A673 (cell line): Measurements from ENCODE around the gene ECD. TPM values are rescaled to one million over a fixed set of nuclear protein-coding genes. Genes with fewer than 3 reads are reported as not detected.

ENCODE experiments used
- BruUV-seq: library from RNA; stranded (reverse); fragments of 400-500 nt; replicated peaks from 2 replicates; lab custom pipeline; 2021; lab: Mats Ljungman, UMichigan
- CTCF ChIA-PET: fragments of 300-600 bp; sonication (Branson Sonifier 250); formaldehyde crosslinking; loops from one replicate; lab custom pipeline; 2022; ENCODE audit warnings: antibody characterized with exemption; lab: Charles Lee
- POLR2A ChIA-PET: fragments of 300-600 bp; sonication (Branson Sonifier 250); formaldehyde crosslinking; loops from one replicate; lab custom pipeline; 2022; ENCODE audit warnings: antibody characterized with exemption; ENCODE audit not compliant: low non-redundant PET; lab: Charles Lee
- DNase-seq: peaks from one replicate; pipeline ENCODE4 v3.0.0-alpha.2; 2015; ENCODE audit warnings: low spot score
- H3K27ac ChIP-seq: fragments of 200-600 bp; sonication (generic); 2 replicates; pipeline ENCODE4 v1.5.1; 2016; ENCODE audit warnings: mixed run types, low read depth, mild to moderate bottlenecking, mixed read lengths, antibody characterized with exemption, low read length; ENCODE audit not compliant: poor library complexity, severe bottlenecking
- H3K27me3 ChIP-seq: fragments of 200-600 bp; sonication (generic); replicated peaks from 2 replicates; pipeline ENCODE4 v1.6.1; 2017; ENCODE audit warnings: mixed run types, low read depth, mild to moderate bottlenecking, mixed read lengths, antibody characterized with exemption, low read length; ENCODE audit not compliant: insufficient read depth, poor library complexity
- H3K36me3 ChIP-seq: fragments of 200-600 bp; sonication (generic); 2 replicates; pipeline ENCODE4 v1.6.1; 2016; ENCODE audit warnings: mixed run types, mild to moderate bottlenecking, mixed read lengths, antibody characterized with exemption, low read length; ENCODE audit not compliant: insufficient read depth, poor library complexity, severe bottlenecking
- H3K4me1 ChIP-seq: fragments of 200-600 bp; sonication (generic); 2 replicates; pipeline ENCODE4 v1.6.1; 2017; ENCODE audit warnings: mixed run types, mild to moderate bottlenecking, mixed read lengths, antibody characterized with exemption, low read length; ENCODE audit not compliant: insufficient read depth, poor library complexity, severe bottlenecking
- H3K4me3 ChIP-seq: fragments of 200-600 bp; sonication (generic); 2 replicates; pipeline ENCODE4 v1.5.1; 2016; ENCODE audit warnings: low read depth, mixed run types, mild to moderate bottlenecking, mixed read lengths, low read length; ENCODE audit not compliant: poor library complexity, severe bottlenecking
- H3K9me3 ChIP-seq: fragments of 200-600 bp; sonication (generic); 2 replicates; pipeline ENCODE4 v1.6.1; 2016; ENCODE audit warnings: mixed run types, low read depth, mild to moderate bottlenecking, mixed read lengths, antibody characterized with exemption, low read length; ENCODE audit not compliant: poor library complexity, severe bottlenecking
- EZH2 ChIP-seq: fragments of 200-600 bp; sonication (generic); IDR thresholded peaks from 2 replicates; pipeline ENCODE4 v1.6.1; 2017; ENCODE audit warnings: borderline replicate concordance, low read depth, mild to moderate bottlenecking, mixed read lengths, antibody characterized with exemption, low read length; ENCODE audit not compliant: poor library complexity, severe bottlenecking
- intact Hi-C: fragments of 100-400 bp; cut with micrococcal nuclease; formaldehyde crosslinking; loops from one replicate; pipeline ENCODE4 v1.10.0; 2022; ENCODE audit not compliant: unreplicated experiment
- total RNA-seq: library from RNA; stranded (reverse); gene quantifications from 2 replicates; pipeline ENCODE4 v1.2.3, GENCODE V29; 2021
- TF ChIP-seq, protein P1 (sequence below): fragments of 300-800, 200-600 bp; sonication (generic); conservative IDR thresholded peaks from 2 replicates; pipeline ENCODE4 v1.5.1; 2017; ENCODE audit warnings: low read depth, mild to moderate bottlenecking, antibody characterized with exemption, low read length, moderate library complexity, mixed read lengths

Gene ECD
- total RNA-seq, 1 experiment from 2014 or later = 37.4 TPM

DNA sequence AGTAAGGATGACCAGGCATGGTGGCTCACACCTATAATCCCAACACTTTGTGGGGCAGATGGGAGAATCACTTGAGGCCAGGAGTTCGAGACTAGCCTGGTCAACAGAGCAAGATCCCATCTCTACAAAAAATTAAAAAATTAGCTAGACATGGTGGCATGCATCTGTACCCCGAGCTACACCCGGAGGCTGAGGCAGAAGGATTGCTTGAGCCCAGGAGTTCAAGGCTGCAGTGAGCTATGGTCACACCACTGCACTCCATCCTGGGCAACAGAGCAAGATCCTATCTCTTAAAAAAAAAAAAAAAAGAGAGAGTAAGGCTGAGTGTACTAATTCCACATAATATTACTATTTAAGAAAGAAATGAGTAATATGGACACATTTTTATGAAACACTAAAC is 75.0 kb downstream of the ECD start:
- Histone ChIP-seq H3K9me3 (no peaks in the 10 kb centered on the region), H3K27me3 (no peaks in the 10 kb centered on the region), H3K4me3 (no peak overlapping the region), H3K36me3 (no peaks in the 10 kb centered on the region), H3K27ac (no peak overlapping the region), H3K4me1 (peaks cover 10% of the 10 kb centered on the region)
- TF ChIP-seq EZH2 = no peak
- TF ChIP-seq, protein P1, sequence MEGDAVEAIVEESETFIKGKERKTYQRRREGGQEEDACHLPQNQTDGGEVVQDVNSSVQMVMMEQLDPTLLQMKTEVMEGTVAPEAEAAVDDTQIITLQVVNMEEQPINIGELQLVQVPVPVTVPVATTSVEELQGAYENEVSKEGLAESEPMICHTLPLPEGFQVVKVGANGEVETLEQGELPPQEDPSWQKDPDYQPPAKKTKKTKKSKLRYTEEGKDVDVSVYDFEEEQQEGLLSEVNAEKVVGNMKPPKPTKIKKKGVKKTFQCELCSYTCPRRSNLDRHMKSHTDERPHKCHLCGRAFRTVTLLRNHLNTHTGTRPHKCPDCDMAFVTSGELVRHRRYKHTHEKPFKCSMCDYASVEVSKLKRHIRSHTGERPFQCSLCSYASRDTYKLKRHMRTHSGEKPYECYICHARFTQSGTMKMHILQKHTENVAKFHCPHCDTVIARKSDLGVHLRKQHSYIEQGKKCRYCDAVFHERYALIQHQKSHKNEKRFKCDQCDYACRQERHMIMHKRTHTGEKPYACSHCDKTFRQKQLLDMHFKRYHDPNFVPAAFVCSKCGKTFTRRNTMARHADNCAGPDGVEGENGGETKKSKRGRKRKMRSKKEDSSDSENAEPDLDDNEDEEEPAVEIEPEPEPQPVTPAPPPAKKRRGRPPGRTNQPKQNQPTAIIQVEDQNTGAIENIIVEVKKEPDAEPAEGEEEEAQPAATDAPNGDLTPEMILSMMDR = no peak
- ChIA-PET CTCF (no interaction called here), POLR2A (no interaction called here)
- no TSS peak for BruUV-seq
- no peak for DNase-seq
- intact Hi-C loops = no loop called here

DNA sequence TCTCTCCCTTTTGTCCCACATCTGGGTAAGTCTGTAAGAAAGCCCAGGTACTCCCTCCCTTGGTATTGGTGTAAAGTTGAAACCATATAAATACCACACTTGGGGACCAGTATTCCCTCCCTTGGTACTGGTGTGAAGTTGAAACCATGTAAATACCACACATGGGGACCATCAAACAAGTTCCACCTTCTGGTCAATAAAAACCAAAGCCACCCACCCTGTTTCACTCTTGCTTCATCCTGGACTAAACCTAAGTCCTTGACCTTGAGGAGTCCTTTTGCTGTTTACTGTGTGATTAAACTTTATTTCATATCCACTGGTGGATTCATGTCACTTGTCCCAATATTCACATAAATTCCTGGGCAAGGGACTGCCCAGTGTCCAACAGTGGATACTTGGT is 79.5 kb downstream of the ECD start:
- no TSS peak for BruUV-seq
- ChIA-PET POLR2A (no interaction called here), CTCF (no interaction called here)
- no peaks in the 10 kb centered on the region for H3K27me3 ChIP-seq
- no peak overlapping the region for H3K27ac ChIP-seq
- H3K9me3 ChIP-seq = no peaks in the 10 kb centered on the region
- H3K36me3 ChIP-seq = no peaks in the 10 kb centered on the region
- peaks cover 6% of the 10 kb centered on the region for H3K4me1 ChIP-seq
- no peak for DNase-seq
- no peak overlapping the region for H3K4me3 ChIP-seq
- TF ChIP-seq, protein P1 = no peak
- no peak for TF ChIP-seq EZH2
- intact Hi-C loops = no loop called here

DNA sequence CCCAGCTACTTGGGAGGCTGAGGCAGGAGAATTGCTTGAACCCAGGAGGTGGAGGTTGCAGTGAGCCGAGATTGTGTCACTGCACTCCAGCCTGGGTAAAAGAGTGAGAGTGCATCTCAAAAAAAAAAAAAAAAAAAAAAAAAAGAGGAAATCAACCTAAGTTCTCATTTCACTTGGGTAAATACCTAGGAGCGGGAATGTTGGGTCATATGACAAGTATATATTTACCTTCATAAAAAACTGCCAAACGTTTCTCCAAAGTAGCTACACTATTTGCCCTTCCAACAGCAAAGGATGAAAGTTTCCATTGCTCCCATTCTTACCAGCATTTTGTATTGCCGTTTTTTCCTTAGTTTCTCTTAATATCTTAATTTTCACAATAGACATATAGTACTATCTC is 81.0 kb downstream of the ECD start:
- DNase-seq = no peak
- Histone ChIP-seq H3K4me3 (no peak overlapping the region), H3K27ac (no peak overlapping the region), H3K36me3 (no peaks in the 10 kb centered on the region), H3K9me3 (no peaks in the 10 kb centered on the region), H3K4me1 (peaks cover 10% of the 10 kb centered on the region), H3K27me3 (no peaks in the 10 kb centered on the region)
- intact Hi-C loops = no loop called here
- CTCF ChIA-PET = no interaction called here
- no peak for TF ChIP-seq EZH2
- TF ChIP-seq, protein P1 = no peak
- no TSS peak for BruUV-seq
- POLR2A ChIA-PET = no interaction called here
